ENCODE results near the gene FOXA1. TPM values are rescaled to one million over a fixed set of nuclear protein-coding genes. Genes with fewer than 3 reads are reported as not detected.

The FOXA1 gene
- total RNA-seq, 4 donors from 2014 or later: 27.7 to 34.4 (median 29.1) TPM

- Histone ChIP-seq H3K27me3 (peaks cover 0 to 100% (median 24%) of the 10 kb centered on the region in 4 donors), H3K27ac (peak overlapping the region; percentile 84 to 95 (median 90)), H3K36me3 (no peaks in the 10 kb centered on the region), H3K9me3 (no peaks in the 10 kb centered on the region), H3K4me3 (peak overlapping the region; percentile 58 to 72 (median 62)), H3K4me1 (peaks cover 5 to 65% (median 12%) of the 10 kb centered on the region in 3 donors)
- TF ChIP-seq POLR2A (IDR thresholded peaks at IDR 0.05) (no peak), CTCF (IDR thresholded peaks at IDR 0.05) (no peak)
- intact Hi-C loops (cut with DNase I): no loop called here
- WGBS, 2 donors: 9% methylated on average over 9 to 15 of the region's 16 CpGs
- no peak for DNase-seq
Measured at GRCh38 chr14:37588956-37589714, 5.9 kb downstream of the FOXA1 start.

GRCh38 chr14:37588667-37588955 is 6.4 kb downstream of the FOXA1 start:
- Histone ChIP-seq H3K27ac (peak overlapping the region; percentile 84 to 95 (median 90)), H3K9me3 (no peaks in the 10 kb centered on the region), H3K4me1 (peaks cover 5 to 66% (median 14%) of the 10 kb centered on the region in 3 donors), H3K27me3 (peaks cover 0 to 100% (median 24%) of the 10 kb centered on the region in 4 donors), H3K36me3 (no peaks in the 10 kb centered on the region), H3K4me3 (peak overlapping the region; percentile 58 to 72 (median 62))
- no peak for DNase-seq
- no peak for TF ChIP-seq CTCF (IDR thresholded peaks at IDR 0.05)
- TF ChIP-seq POLR2A (IDR thresholded peaks at IDR 0.05): no peak
- 11 to 14% methylated on average over 5 to 6 of the region's 6 CpGs for WGBS, 2 donors
- intact Hi-C loops (cut with DNase I): no loop called here

- no peaks in the 10 kb centered on the region for H3K9me3 ChIP-seq
- DNase-seq: no peak
- H3K27me3 ChIP-seq: peaks cover 0 to 100% (median 23%) of the 10 kb centered on the region in 4 donors
- peak overlapping the region; percentile 58 to 72 (median 62) for H3K4me3 ChIP-seq
- H3K27ac ChIP-seq: peak overlapping the region; percentile 84 to 95 (median 90)
- no peak for TF ChIP-seq CTCF (IDR thresholded peaks at IDR 0.05)
- H3K36me3 ChIP-seq: no peaks in the 10 kb centered on the region
- peaks cover 5 to 70% (median 14%) of the 10 kb centered on the region in 3 donors for H3K4me1 ChIP-seq
- 4% methylated on average over 19 of the region's 63 CpGs; no CpG with 5 or more reads in 1 of the 2 donors for WGBS, 2 donors
- intact Hi-C loops (cut with DNase I): no loop called here
Measured at GRCh38 chr14:37587881-37588666, 7.0 kb downstream of the FOXA1 start.

- Histone ChIP-seq H3K27me3 (peaks cover 0 to 100% (median 17%) of the 10 kb centered on the region in 4 donors), H3K27ac (peak overlapping the region; percentile 84 to 95 (median 90)), H3K36me3 (no peaks in the 10 kb centered on the region), H3K4me1 (peaks cover 0 to 63% (median 14%) of the 10 kb centered on the region in 3 donors), H3K9me3 (no peaks in the 10 kb centered on the region), H3K4me3 (peak overlapping the region; percentile 58 to 72 (median 62))
- intact Hi-C loops (cut with DNase I): no loop called here
- DNase-seq: no peak
- TF ChIP-seq POLR2A (IDR thresholded peaks at IDR 0.05): no peak
- TF ChIP-seq CTCF (IDR thresholded peaks at IDR 0.05): no peak
- 6 to 10% methylated on average over 4 of the region's 4 CpGs for WGBS, 2 donors
Measured at GRCh38 chr14:37587131-37587803, 7.8 kb downstream of the FOXA1 start.
